OCI-LY1 (cell line): ENCODE results near the gene NLRC4.

ENCODE experiments used
- H2AFZ ChIP-seq: fragments of 200-600 bp; sonication (generic), shearing (Covaris generic); 2 replicates; pipeline ENCODE4 v1.6.0; 2014; ENCODE audit warnings: antibody characterized with exemption, mild to moderate bottlenecking, low read length
- H3F3A ChIP-seq: fragments of 200-600 bp; sonication (generic), shearing (Covaris generic); 2 replicates; pipeline ENCODE4 v1.6.0; 2014; ENCODE audit warnings: mild to moderate bottlenecking, antibody characterized with exemption, low read length, moderate library complexity; ENCODE audit not compliant: insufficient read depth
- H3K27ac ChIP-seq: fragments of 200-600 bp; sonication (generic); 2 replicates; pipeline ENCODE4 v1.5.1; 2014; ENCODE audit warnings: low read length, mixed run types, mild to moderate bottlenecking, low read depth; ENCODE audit not compliant: poor library complexity, severe bottlenecking
- H3K27me3 ChIP-seq: fragments of 200-600 bp; sonication (generic); 2 replicates; pipeline ENCODE4 v1.6.0; 2014; ENCODE audit warnings: antibody characterized with exemption, mild to moderate bottlenecking, low read length, moderate library complexity; ENCODE audit not compliant: insufficient read depth
- H3K36me3 ChIP-seq: fragments of 200-600 bp; sonication (generic); 2 replicates; pipeline ENCODE4 v1.6.1; 2014; ENCODE audit warnings: mild to moderate bottlenecking, antibody characterized with exemption, low read length, moderate library complexity, mixed read lengths; ENCODE audit not compliant: insufficient read depth
- H3K4me1 ChIP-seq: fragments of 200-600 bp; sonication (generic); 2 replicates; pipeline ENCODE4 v1.5.1; 2014; ENCODE audit warnings: mild to moderate bottlenecking, low read length, moderate library complexity; ENCODE audit not compliant: insufficient read depth, severe bottlenecking
- H3K4me2 ChIP-seq: fragments of 200-600 bp; sonication (generic), shearing (Covaris generic); 2 replicates; pipeline ENCODE4 v1.6.1; 2014; ENCODE audit warnings: low read length
- H3K4me3 ChIP-seq: fragments of 200-600 bp; sonication (generic); 2 replicates; pipeline ENCODE4 v1.5.1; 2014; ENCODE audit warnings: low read length, low read depth, mild to moderate bottlenecking, mixed read lengths; ENCODE audit not compliant: poor library complexity, severe bottlenecking
- H3K79me2 ChIP-seq: fragments of 200-600 bp; shearing (Covaris generic); 2 replicates; pipeline ENCODE4 v1.6.1; 2016; ENCODE audit warnings: mixed run types, low read length, mixed read lengths; ENCODE audit not compliant: insufficient read depth
- H3K9ac ChIP-seq: fragments of 200-600 bp; sonication (generic), shearing (Covaris generic); 2 replicates; pipeline ENCODE4 v1.6.1; 2014; ENCODE audit warnings: mild to moderate bottlenecking, low read length, mixed read lengths
- H3K9me2 ChIP-seq: fragments of 200-600 bp; sonication (generic), shearing (Covaris generic); 2 replicates; pipeline ENCODE4 v1.6.1; 2014; ENCODE audit warnings: low read depth, mild to moderate bottlenecking, low read length, mixed read lengths
- H3K9me3 ChIP-seq: fragments of 200-600 bp; shearing (Covaris generic); 2 replicates; pipeline ENCODE4 v1.6.1; 2014; ENCODE audit warnings: low read length, mixed read lengths
- H4K20me1 ChIP-seq: fragments of 200-600 bp; sonication (generic), shearing (Covaris generic); 2 replicates; pipeline ENCODE4 v1.6.0; 2016; ENCODE audit warnings: mild to moderate bottlenecking, low read length; ENCODE audit not compliant: insufficient read depth
- EZH2 ChIP-seq: fragments of 200-600 bp; sonication (generic), shearing (Covaris generic); IDR thresholded peaks from 2 replicates; pipeline ENCODE4 v1.8.0; 2017; ENCODE audit warnings: borderline replicate concordance, mixed run types, mild to moderate bottlenecking, antibody characterized with exemption, low read length, moderate library complexity, mixed read lengths
- TF ChIP-seq, protein P1 (sequence below): fragments of 200-600 bp; sonication (generic), shearing (Covaris generic); IDR thresholded peaks from 2 replicates; pipeline ENCODE4 v1.5.1; 2017; ENCODE audit warnings: mild to moderate bottlenecking, antibody characterized with exemption, low read length, moderate library complexity, mixed read lengths

Gene NLRC4

DNA sequence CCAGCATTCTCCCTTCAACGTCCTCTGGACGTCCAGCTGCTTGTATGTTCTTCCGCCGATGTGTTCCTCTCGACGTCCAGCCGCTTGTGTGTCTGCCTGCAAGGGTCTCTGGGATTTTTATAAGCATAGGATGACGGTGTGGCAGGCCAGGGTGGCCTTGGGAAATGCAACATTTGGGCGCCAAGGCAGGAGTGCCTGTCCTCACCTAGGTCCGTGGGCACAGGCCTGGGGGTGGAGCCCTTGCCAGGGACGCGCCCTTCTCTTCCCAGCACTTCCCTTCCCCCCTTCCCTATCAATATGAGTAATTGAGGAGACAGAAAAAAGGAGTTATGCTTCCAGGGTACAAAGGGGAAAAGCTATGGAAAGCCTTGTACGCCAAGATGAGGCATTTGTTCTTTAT, 6.4 kb downstream of the NLRC4 start:
- H3K9me3 ChIP-seq: no peaks in the 10 kb centered on the region
- H3F3A ChIP-seq: no peaks in the 10 kb centered on the region
- H3K79me2 ChIP-seq: no peaks in the 10 kb centered on the region
- no peak overlapping the region for H2AFZ ChIP-seq
- H3K4me1 ChIP-seq: peaks cover 8% of the 10 kb centered on the region
- H3K9ac ChIP-seq: no peak overlapping the region
- no peak for TF ChIP-seq EZH2
- TF ChIP-seq, protein P1, sequence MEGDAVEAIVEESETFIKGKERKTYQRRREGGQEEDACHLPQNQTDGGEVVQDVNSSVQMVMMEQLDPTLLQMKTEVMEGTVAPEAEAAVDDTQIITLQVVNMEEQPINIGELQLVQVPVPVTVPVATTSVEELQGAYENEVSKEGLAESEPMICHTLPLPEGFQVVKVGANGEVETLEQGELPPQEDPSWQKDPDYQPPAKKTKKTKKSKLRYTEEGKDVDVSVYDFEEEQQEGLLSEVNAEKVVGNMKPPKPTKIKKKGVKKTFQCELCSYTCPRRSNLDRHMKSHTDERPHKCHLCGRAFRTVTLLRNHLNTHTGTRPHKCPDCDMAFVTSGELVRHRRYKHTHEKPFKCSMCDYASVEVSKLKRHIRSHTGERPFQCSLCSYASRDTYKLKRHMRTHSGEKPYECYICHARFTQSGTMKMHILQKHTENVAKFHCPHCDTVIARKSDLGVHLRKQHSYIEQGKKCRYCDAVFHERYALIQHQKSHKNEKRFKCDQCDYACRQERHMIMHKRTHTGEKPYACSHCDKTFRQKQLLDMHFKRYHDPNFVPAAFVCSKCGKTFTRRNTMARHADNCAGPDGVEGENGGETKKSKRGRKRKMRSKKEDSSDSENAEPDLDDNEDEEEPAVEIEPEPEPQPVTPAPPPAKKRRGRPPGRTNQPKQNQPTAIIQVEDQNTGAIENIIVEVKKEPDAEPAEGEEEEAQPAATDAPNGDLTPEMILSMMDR: no peak
- no peaks in the 10 kb centered on the region for H3K36me3 ChIP-seq
- no peaks in the 10 kb centered on the region for H3K9me2 ChIP-seq
- H4K20me1 ChIP-seq: no peaks in the 10 kb centered on the region
- no peak overlapping the region for H3K27ac ChIP-seq
- no peaks in the 10 kb centered on the region for H3K27me3 ChIP-seq
- no peak overlapping the region for H3K4me2 ChIP-seq
- no peak overlapping the region for H3K4me3 ChIP-seq

GRCh38 chr2:32250290-32250689, 14.4 kb downstream of the NLRC4 start:
- Histone ChIP-seq H3K9me2 (no peaks in the 10 kb centered on the region), H3K27ac (no peak overlapping the region), H3K4me1 (no peaks in the 10 kb centered on the region), H3K36me3 (no peaks in the 10 kb centered on the region), H3K4me3 (no peak overlapping the region), H3K27me3 (no peaks in the 10 kb centered on the region), H4K20me1 (no peaks in the 10 kb centered on the region), H3K9me3 (no peaks in the 10 kb centered on the region), H3K9ac (no peak overlapping the region), H2AFZ (no peak overlapping the region), H3K79me2 (no peaks in the 10 kb centered on the region), H3K4me2 (no peak overlapping the region), H3F3A (no peaks in the 10 kb centered on the region)
- no peak for TF ChIP-seq EZH2
- TF ChIP-seq, protein P1: no peak

DNA sequence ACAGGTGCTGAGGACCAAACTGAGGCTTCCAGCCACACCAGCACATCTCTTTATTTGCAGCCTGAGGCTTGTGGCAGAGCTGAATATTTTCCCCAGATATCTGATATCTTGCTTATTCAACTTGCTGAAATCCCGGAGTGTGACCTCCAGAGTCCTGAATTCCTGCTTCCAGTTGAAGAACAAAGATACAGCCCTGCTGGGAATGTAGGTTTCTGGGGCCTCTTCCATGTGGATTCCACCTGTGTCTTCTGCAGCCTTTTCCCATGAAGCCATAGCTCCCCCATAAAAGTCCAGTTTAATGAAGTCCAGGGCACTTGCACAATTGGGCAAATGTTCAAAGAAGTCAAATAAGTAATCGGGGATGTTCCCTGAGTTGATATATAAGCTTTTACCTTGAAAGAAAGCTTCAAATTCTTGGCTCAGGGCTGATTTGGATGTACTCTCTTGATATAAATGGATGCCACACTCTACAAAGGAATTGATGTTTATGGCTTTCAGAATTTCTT, 14.9 kb downstream of the NLRC4 start:
- no peak overlapping the region for H3K27ac ChIP-seq
- TF ChIP-seq EZH2: no peak
- TF ChIP-seq, protein P1: no peak
- no peaks in the 10 kb centered on the region for H3K4me1 ChIP-seq
- H3K9me3 ChIP-seq: no peaks in the 10 kb centered on the region
- H3K9me2 ChIP-seq: no peaks in the 10 kb centered on the region
- H4K20me1 ChIP-seq: no peaks in the 10 kb centered on the region
- H3K79me2 ChIP-seq: no peaks in the 10 kb centered on the region
- no peaks in the 10 kb centered on the region for H3F3A ChIP-seq
- no peak overlapping the region for H3K4me3 ChIP-seq
- H3K9ac ChIP-seq: no peak overlapping the region
- H3K4me2 ChIP-seq: no peak overlapping the region
- no peaks in the 10 kb centered on the region for H3K36me3 ChIP-seq
- no peak overlapping the region for H2AFZ ChIP-seq
- H3K27me3 ChIP-seq: no peaks in the 10 kb centered on the region
